HG02610 (cell line): ENCODE data around the gene GREB1.

ENCODE experiments used
- ATAC-seq: cut with Tn5 transposase; IDR thresholded peaks from one replicate; pipeline ENCODE4 v1.9.1; 2021; ENCODE audit warnings: mild to moderate bottlenecking, moderate library complexity; ENCODE audit not compliant: unreplicated experiment

GREB1 gene

GRCh38 chr2:11534746-11535484, 1.1 kb downstream of the GREB1 start:
- ATAC-seq: no peak

GRCh38 chr2:11535899-11536344, 2.1 kb downstream of the GREB1 start:
- no peak for ATAC-seq

DNA sequence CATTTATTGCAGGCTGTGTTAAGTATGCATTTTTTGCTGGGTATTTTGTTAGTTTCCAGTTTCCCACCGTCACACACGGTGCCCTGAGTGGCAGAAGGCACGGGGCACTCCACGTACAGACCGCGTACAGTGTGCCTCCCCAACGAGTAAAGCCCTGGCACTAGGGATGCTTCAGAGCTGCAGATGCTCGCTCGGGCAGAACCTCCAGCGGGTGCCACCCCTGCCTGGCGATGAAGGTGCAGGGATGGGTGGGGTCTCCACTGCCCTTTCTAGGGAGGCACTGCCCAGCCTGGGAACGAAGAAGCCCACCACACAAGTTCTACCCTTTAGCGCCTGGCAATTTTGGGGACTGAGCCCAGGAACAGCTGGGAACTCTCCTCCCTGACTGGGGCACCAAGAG, 4.1 kb downstream of the GREB1 start:
- ATAC-seq: no peak

GRCh38 chr2:11539317-11540147, 5.7 kb downstream of the GREB1 start:
- no peak for ATAC-seq

DNA sequence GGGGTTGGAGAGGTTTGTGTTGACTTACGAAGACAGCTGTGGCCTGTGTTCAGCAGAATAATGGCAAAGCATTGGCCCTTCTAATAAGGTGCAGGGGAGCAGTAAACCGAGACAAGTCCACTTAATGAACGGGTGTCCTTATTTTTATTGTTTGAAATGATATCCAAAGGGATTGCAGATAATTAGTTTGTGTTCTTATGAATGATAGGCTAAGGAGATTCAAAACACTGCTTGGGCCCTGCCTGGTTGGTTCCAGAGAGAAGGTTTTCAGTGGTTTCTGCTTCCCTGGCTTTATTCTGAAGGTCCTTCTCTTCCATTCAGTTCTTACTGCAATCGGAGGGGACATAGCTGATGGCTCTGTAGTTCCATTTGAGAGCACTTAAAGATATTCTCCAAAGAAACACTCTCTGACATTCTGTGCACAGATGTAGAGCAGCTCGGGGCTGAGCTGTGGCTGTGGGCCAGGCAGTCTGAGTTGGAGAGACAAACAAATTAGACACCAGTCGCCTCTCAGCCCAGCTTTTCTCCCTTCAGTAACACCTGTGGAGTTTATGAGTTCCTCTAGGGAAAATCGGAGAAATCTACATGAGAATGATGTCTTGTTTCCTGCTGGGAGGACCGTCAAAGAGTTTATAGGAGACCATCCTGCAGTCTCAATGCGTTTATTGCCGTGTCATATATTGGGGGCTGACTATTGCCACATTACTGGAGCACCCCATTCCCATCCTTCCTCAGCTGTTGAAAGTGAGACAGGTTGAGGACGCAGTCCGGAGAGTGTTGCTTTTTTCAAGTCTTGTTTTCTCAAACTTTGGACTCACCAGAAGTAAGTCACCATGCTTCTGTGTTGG, 6.5 kb downstream of the GREB1 start:
- no peak for ATAC-seq

DNA sequence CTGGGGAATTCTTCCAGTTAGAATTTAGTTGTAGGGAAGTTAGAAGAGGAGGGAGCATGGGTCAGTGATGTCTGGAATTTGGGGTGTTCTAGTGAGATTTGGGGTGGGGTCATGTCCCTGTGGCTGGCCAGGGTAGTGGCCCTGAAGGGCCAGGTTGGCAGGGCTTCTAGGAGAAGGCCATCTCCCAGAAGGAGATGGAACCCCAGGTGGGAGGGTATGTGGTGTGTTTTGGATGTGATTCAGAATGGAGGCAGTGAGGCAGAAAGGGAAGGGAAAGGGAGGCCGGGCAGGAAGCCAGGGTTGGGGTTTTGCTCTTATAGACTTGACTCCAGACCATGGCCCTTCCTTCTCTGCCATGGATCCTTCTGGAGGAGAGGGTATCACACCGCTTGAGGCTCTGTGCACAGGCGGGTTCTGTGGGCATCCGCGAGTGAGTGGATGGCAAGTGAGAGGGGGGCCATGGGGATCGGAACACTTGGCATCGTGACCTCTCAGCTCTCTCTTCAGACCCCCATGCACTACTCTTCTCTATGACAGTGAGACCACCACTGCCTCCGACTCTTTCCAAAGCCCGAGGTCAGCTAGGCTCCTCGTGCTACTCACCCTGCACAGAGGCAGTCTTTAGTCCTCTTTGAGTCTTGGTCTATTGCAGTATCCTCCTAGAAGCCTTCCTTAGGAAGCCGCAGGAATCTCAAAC, 7.3 kb downstream of the GREB1 start:
- ATAC-seq: no peak

DNA sequence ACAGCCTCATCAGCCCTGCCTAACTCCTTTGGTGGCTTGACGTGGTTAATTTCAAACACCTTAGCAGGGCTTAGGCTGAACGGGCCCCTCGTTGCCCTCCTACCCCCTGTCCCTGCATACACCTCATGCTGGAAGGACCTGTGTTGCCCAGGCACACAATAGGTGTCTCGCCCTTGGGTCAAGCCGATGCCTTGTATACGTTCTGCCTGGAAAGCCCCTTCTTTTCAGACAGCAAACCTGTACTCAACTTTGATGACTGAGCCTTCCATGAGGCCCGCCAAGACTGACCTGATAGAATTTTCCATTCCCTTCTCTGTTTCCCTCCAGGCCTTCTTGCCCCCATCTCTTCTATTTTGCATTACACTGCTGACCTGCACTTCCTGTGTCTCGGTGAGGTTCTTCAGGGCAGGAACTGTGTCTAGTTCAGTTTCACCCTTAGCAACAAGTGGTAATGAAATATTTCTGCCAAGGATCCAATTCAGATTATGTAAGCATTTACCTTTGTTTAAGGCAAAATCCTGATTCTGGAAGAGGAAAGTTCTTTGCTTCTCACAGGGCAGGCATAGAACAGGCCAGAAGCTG, 7.9 kb downstream of the GREB1 start:
- ATAC-seq: no peak

- ATAC-seq: no peak
These were observed 8.5 kb downstream of the GREB1 start for GRCh38 chr2:11542275-11542819.

DNA sequence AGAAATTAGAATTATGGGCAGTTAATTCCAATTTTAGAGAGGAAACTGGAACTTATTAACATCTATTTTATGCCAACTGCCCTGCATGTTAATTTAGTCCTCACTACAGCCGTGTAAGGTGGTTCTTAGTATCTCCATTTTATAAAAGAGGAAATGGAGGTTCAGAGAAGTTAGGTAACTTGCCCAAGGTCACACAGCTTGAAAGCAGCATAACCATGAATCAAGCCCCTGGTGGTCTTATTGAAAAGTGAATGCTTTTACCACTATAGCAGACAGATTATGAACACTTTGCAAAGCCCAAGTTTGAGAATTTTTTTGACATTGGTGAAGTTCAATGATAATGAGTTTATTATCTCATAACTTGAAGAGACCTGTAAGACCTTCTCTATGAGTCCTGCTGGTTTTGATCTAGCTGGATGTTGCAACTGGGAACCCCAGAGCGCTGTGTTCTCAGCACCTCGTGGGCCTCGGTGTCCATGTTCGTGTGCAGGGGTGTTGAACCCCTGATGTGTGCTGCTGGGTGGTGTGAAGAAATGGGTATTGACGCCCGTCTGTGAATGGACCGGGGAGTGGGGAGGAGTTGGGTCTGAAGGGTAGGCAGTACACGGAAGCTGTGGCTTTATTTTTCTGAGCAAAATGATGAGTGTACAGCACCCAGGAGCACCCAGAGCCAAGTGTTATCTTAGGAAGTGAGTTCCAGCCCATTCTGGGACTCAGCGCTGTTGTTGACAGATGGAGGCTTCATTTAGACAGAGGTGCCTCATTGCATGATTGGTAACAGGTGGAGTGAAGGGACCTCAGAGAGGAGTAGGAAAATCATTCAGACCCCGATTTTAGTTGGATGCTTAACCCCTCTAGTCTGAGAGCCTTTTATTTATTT, 9.7 kb downstream of the GREB1 start:
- no peak for ATAC-seq

DNA sequence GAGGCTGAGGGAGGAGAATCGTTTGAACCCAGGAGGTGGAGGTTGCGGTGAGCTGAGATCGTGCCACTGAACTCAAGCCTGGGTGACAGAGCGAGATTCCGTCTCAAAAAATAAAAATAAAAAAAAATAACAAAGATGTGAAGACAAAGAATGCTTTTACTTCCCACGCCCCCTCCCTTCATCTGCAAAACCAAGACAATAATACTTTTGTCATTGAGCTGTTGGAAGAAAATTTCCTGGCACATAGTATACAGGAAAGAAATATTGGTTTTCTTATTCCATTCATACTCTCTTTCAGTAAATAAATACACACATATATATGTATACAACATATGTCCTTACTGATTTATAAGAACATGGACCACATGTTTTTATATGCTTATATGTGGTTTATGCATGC, 12.2 kb downstream of the GREB1 start:
- no peak for ATAC-seq

DNA sequence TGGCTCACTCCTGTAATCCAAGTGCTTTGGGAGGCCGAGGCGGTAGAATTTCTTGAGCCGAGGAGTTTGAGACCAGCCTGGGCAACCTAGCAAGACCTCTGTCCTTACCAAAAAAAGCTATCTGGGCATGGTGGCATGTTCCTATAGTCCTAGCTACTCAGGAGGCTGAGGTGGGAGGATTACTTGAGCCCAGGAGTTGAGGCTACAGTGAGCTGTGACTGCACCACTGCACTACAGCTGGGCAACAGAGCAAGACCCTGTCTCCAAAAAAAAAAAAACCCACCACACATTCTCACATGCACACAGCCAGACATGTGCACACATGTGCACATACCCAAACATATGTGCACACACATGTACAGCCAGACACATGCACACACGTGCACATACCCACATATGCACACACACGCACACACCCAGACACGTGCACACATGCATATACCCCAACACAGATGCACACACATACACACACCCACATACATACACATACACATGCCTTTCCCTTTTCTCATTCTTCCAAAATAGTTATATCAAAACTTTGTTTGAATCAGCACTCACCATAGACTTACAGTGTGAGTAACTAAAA, 14.2 kb downstream of the GREB1 start:
- ATAC-seq: no peak

DNA sequence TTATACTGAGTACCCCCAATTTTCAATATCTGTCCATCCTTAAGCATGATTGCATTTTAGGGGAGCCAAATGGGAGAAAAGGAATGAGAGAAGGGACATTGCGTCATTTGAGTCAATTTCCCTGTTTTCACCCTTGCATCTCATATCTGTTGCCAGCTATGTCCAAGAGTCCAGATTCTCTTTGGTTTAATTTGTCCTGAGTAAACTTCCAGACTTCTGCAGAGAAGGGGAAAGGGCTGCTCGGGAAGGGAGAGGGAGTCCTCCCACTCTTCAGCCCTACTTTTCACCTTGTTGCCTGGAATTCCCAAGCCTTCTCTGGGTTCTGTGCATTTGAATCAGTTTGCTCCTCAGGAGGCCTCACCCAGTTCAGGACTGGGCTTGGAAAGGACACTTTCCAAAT, 16.5 kb downstream of the GREB1 start:
- ATAC-seq: no peak

DNA sequence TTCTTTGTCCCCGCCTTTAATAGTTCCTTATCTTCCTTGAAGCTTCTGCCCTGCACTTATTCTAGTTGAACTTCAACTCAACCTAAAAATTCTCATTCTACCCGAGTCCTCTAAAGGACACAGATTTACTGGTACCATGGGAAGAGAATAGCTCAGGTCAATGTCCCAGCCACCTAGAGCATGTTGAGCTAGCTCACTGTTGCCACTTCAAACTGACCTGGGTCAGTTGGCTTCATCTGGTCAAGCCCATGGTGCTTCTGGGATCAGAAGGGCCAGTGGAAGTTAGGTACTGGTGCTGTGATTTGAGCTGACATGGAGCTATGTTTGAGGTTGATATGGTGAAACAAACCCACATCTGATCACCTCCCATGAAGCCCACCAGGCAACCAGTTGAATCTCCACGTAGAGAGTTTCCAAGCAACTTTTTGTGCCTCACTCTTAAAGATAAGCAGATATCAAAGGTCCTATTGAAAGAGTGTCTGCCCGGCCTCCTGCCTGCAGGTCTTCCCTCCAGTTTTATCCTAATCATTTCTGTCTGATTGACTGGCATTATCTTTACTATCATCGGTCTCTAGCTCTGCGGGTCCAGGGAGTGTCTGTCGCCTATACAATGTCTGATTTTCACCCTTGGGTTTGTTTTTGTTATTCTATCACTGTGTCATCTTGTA, 17.2 kb downstream of the GREB1 start:
- no peak for ATAC-seq

DNA sequence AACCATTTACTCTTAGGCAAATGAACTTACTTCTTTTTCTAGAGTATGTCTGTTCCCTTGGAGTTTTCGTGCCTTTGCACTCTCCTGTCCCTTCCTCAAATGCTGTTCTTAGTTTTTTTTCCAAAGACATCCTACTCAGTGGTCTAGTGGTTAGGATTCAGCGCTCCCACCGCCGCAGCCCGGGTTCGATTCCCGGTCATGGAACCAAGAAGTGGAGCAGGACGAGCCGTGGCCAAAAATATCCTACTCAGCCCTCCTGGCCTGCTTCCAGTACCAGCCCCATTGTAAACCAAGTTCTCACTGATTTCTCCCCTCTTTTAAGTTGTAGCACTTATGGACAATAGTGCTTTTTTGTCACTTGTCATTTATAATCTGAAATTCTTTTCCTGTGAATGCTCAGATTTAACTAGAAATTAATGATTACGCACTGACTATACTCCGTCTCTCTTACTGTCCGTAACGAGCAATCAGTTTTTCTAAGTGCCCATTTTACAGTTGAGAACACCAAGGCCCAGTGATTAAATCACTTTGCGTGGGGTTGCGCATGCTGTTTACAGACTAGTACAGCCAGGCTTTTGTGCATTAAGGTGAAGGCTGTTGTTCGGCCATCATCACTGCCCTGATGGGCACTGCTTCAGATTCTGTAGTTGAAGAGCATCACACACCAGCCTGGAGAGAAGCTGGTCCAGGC, 17.9 kb downstream of the GREB1 start:
- no peak for ATAC-seq

GRCh38 chr2:11552260-11552638, 18.4 kb downstream of the GREB1 start:
- no peak for ATAC-seq

GRCh38 chr2:11553661-11554398, 20.0 kb downstream of the GREB1 start:
- ATAC-seq: no peak

- no peak for ATAC-seq
These were observed 20.5 kb downstream of the GREB1 start for GRCh38 chr2:11554399-11554716.
